ENCODE measurements around the gene PKD1L1. TPM values are rescaled to one million over a fixed set of nuclear protein-coding genes. Genes with fewer than 3 reads are reported as not detected.

Gene PKD1L1
- total RNA-seq, 1 experiment from 2014 or later, result 0.17 TPM

- Histone ChIP-seq H2BK5ac (ENCODE audit: insufficient read length, low read length) (no peak overlapping the region), H2BK12ac (ENCODE audit: insufficient read length, low read depth, low read length) (no peak overlapping the region), H3K23me2 (ENCODE audit: insufficient read length, low read depth, low read length, poor library complexity, severe bottlenecking) (no peaks in the 10 kb centered on the region), H3K9me3 (ENCODE audit: control insufficient read depth, low read depth, low read length) (no peaks in the 10 kb centered on the region), H3K18ac (ENCODE audit: insufficient read length, low read depth, low read length) (no peak overlapping the region), H3K14ac (ENCODE audit: insufficient read depth, low read length) (no peak overlapping the region), H2BK120ac (ENCODE audit: low read depth, low read length, poor library complexity, severe bottlenecking) (no peak overlapping the region), H3K79me2 (ENCODE audit: insufficient read depth, low read length) (no peaks in the 10 kb centered on the region), H3K9ac (ENCODE audit: extremely low read depth, insufficient read length, low read length) (no peak overlapping the region), H3T11ph (ENCODE audit: low read length) (no peak overlapping the region), H2BK20ac (ENCODE audit: low read depth, low read length, poor library complexity, severe bottlenecking) (no peak overlapping the region), H3K4me2 (ENCODE audit: insufficient read depth, insufficient read length, low read length) (no peak overlapping the region), H2AFZ (ENCODE audit: low read length) (no peak overlapping the region), H3K27ac (ENCODE audit: insufficient read length, low read depth, low read length) (no peak overlapping the region), H2BK15ac (ENCODE audit: low read depth, low read length) (no peak overlapping the region), H3K79me1 (ENCODE audit: insufficient read depth, low read depth, low read length, poor library complexity, severe bottlenecking) (no peaks in the 10 kb centered on the region), H4K91ac (ENCODE audit: insufficient read length, low read depth, low read length) (no peak overlapping the region), H3K56ac (ENCODE audit: insufficient read length, low read depth, low read length) (no peak overlapping the region), H4K20me1 (ENCODE audit: control insufficient read depth, insufficient read depth, insufficient read length) (no peaks in the 10 kb centered on the region), H4K8ac (replicated peaks; ENCODE audit: insufficient read length, low read depth, low read length) (no peak overlapping the region), H3K4me1 (ENCODE audit: insufficient read depth, low read length) (no peaks in the 10 kb centered on the region), H4K5ac (ENCODE audit: insufficient read length, low read depth, low read length) (no peak overlapping the region), H3K27me3 (ENCODE audit: insufficient read depth, low read length) (no peaks in the 10 kb centered on the region), H2AK5ac (ENCODE audit: insufficient read length, low read length) (no peak overlapping the region), H3K4ac (ENCODE audit: low read depth, low read length) (no peak overlapping the region), H3K23ac (ENCODE audit: insufficient read length, low read depth, low read length) (no peak overlapping the region)
- no CpG with 5 or more reads among the region's 10 CpGs for WGBS (ENCODE audit: extremely low coverage, insufficient read length, low lambda C conversion rate)
- Mint-ChIP-seq H3K27me3 (ENCODE audit: low read depth) (no peaks in the 10 kb centered on the region; the same call in 1 of the 2 replicates), H3K36me3 (ENCODE audit: insufficient read depth in 1 of 3, low read depth in 3 of 3) (no peaks in the 10 kb centered on the region), H3K4me1 (peaks cover 0 to 5% of the 10 kb centered on the region in 2 experiments; a peak in 1 of 4 replicates), H3K27ac (no peak overlapping the region; a peak in 1 of 7 replicates), H3K9me3 (no peaks in the 10 kb centered on the region), H3K4me3 (no peak overlapping the region)
- no peak for DNase-seq
- TF ChIP-seq, protein P1, sequence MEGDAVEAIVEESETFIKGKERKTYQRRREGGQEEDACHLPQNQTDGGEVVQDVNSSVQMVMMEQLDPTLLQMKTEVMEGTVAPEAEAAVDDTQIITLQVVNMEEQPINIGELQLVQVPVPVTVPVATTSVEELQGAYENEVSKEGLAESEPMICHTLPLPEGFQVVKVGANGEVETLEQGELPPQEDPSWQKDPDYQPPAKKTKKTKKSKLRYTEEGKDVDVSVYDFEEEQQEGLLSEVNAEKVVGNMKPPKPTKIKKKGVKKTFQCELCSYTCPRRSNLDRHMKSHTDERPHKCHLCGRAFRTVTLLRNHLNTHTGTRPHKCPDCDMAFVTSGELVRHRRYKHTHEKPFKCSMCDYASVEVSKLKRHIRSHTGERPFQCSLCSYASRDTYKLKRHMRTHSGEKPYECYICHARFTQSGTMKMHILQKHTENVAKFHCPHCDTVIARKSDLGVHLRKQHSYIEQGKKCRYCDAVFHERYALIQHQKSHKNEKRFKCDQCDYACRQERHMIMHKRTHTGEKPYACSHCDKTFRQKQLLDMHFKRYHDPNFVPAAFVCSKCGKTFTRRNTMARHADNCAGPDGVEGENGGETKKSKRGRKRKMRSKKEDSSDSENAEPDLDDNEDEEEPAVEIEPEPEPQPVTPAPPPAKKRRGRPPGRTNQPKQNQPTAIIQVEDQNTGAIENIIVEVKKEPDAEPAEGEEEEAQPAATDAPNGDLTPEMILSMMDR (conservative IDR thresholded peaks at IDR 0.05), result no peak
Observed at GRCh38 chr7:47877336-47877735, 70.9 kb downstream of the PKD1L1 start.
